Stimulated activated CD4-positive, alpha-beta T cell treated with anti-CD3 and anti-CD28 coated beads, Interleukin-15, amount 100 ng/mL, for 48 hours (primary cell): Measurements from ENCODE around the gene PIGU.
A peak's percentile ranks its signal among the peaks of the same experiment; 100 is the strongest.
"Not testable (repeated sequence)": the region's sequence is repeated elsewhere in the genome, so short reads cannot be mapped to it uniquely, and the experiment has no call there.

ENCODE experiments used
- DNase-seq, 2 donors: peaks; one replicate each; pipeline ENCODE4 v3.0.0-alpha.2; 2020; ENCODE audit warnings: low read depth in 2 of 2

PIGU gene

GRCh38 chr20:34622821-34623451, 54.0 kb downstream of the PIGU start:
- DNase-seq, result no peak

- no peak for DNase-seq
These were observed 55.2 kb downstream of the PIGU start for GRCh38 chr20:34621383-34622367.

GRCh38 chr20:34621036-34621343, 55.9 kb downstream of the PIGU start:
- DNase-seq, result no peak

- DNase-seq, result no peak
These were observed 58.2 kb downstream of the PIGU start for GRCh38 chr20:34618676-34619075.

- not testable (repeated sequence) for DNase-seq
These were observed 60.0 kb downstream of the PIGU start for GRCh38 chr20:34616913-34617312.

GRCh38 chr20:34615477-34615876, 61.4 kb downstream of the PIGU start:
- DNase-seq, result no peak

GRCh38 chr20:34611976-34612375, 64.9 kb downstream of the PIGU start:
- not testable (repeated sequence) for DNase-seq

- DNase-seq, result no peak
These were observed 69.8 kb downstream of the PIGU start for GRCh38 chr20:34607066-34607465.

- DNase-seq, result no peak
These were observed 71.7 kb downstream of the PIGU start for GRCh38 chr20:34604980-34605788.

- no peak for DNase-seq
These were observed 75.8 kb downstream of the PIGU start for GRCh38 chr20:34600892-34601653.

GRCh38 chr20:34595377-34596184, 81.3 kb downstream of the PIGU start:
- DNase-seq, result no peak

- no peak for DNase-seq
These were observed 90.3 kb downstream of the PIGU start for GRCh38 chr20:34586488-34587163.

- DNase-seq, result no peak
These were observed 91.9 kb downstream of the PIGU start for GRCh38 chr20:34585019-34585418.

GRCh38 chr20:34583544-34583943, 93.3 kb downstream of the PIGU start:
- DNase-seq, result no peak

GRCh38 chr20:34582911-34583310, 94.0 kb downstream of the PIGU start:
- no peak for DNase-seq

- DNase-seq, result no peak
These were observed 94.7 kb downstream of the PIGU start for GRCh38 chr20:34582221-34582620.

- DNase-seq, result peak; percentile 29 to 37
These were observed 95.3 kb downstream of the PIGU start for GRCh38 chr20:34581341-34582184.

- no peak for DNase-seq
These were observed 96.6 kb downstream of the PIGU start for GRCh38 chr20:34579979-34580940.
